NCI-H524 (cell line): Measurements from ENCODE around the gene ZNF891.

Source experiments
- DNase-seq, 2 experiments: peaks; one replicate each; lab custom pipeline; 2025; lab: John Stamatoyannopoulos, UW

The ZNF891 gene

GRCh38 chr12:133130038-133130807 lies at the start of gene ZNF891, which contains the start of gene ZNF10:
Gene ZNF891 (minus strand): TSS chr12:133130274. CDS start chr12:133121918, 8,356 bp downstream.
Gene ZNF10 (plus strand): TSS chr12:133130627. CDS start chr12:133144493, 13,866 bp downstream.
- DNase-seq, result peak; percentile 87 to 89

GRCh38 chr12:133174901-133175300 lies 44.8 kb upstream of the ZNF891 start:
- no peak for DNase-seq

GRCh38 chr12:133172491-133172890 lies 42.4 kb upstream of the ZNF891 start:
- DNase-seq, result no peak

- no peak for DNase-seq
Observed at GRCh38 chr12:133165776-133166175, 35.7 kb upstream of the ZNF891 start.

- no peak for DNase-seq
Observed at GRCh38 chr12:133156125-133156690, 26.1 kb upstream of the ZNF891 start.

GRCh38 chr12:133145981-133146380 lies 15.9 kb upstream of the ZNF891 start:
- DNase-seq, result no peak

GRCh38 chr12:133135747-133136146 lies 5.7 kb upstream of the ZNF891 start:
- no peak for DNase-seq

GRCh38 chr12:133130808-133131128 lies 694 bp upstream of the ZNF891 start:
- DNase-seq, result no peak

- DNase-seq, result peak in 1 of 2 experiments; percentile 13
Observed at GRCh38 chr12:133129368-133130037, 571 bp downstream of the ZNF891 start.

GRCh38 chr12:133124674-133125073 lies 5.4 kb downstream of the ZNF891 start:
- no peak for DNase-seq

- no peak for DNase-seq
Observed at GRCh38 chr12:133120385-133121191, 9.5 kb downstream of the ZNF891 start.

- DNase-seq, result no peak
Observed at GRCh38 chr12:133108150-133108549, 21.9 kb downstream of the ZNF891 start.

- no peak for DNase-seq
Observed at GRCh38 chr12:133107121-133107520, 23.0 kb downstream of the ZNF891 start.

- no peak for DNase-seq
Observed at GRCh38 chr12:133106253-133106652, 23.8 kb downstream of the ZNF891 start.

- no peak for DNase-seq
Observed at GRCh38 chr12:133105620-133106019, 24.5 kb downstream of the ZNF891 start.

GRCh38 chr12:133083345-133083744 lies 46.7 kb downstream of the ZNF891 start:
- no peak for DNase-seq

- DNase-seq, result no peak
Observed at GRCh38 chr12:133081159-133081780, 48.8 kb downstream of the ZNF891 start.

- DNase-seq, result peak; percentile 97 to 98
Observed at GRCh38 chr12:133080368-133081158, 49.5 kb downstream of the ZNF891 start, which contains the start of gene ZNF140. Gene ZNF140 (plus strand): TSS chr12:133080923. CDS start chr12:133081321, 398 bp downstream.

GRCh38 chr12:133080026-133080367 lies 50.1 kb downstream of the ZNF891 start:
- peak; percentile 99 for DNase-seq

GRCh38 chr12:133073836-133074235 lies 56.2 kb downstream of the ZNF891 start:
- DNase-seq, result no peak

- DNase-seq, result no peak
Observed at GRCh38 chr12:133063556-133063955, 66.5 kb downstream of the ZNF891 start.
